Measurements from ENCODE around the gene RSPH6A.
"Not testable (repeated sequence)": the region's sequence is repeated elsewhere in the genome, so short reads cannot be mapped to it uniquely, and the experiment has no call there.

- TF ChIP-seq CTCF (conservative IDR thresholded peaks at IDR 0.05 in 1 of 2, IDR thresholded peaks at IDR 0.05 in 1 of 2; ENCODE audit: extremely low read depth in 1 of 2, insufficient read depth in 1 of 2, low read depth in 1 of 2, low read length in 2 of 2); EZH2 (IDR thresholded peaks at IDR 0.05; ENCODE audit: borderline replicate concordance, low read length): not testable (repeated sequence)
Observed at GRCh38 chr19:45799541-45799940, 15.6 kb downstream of the RSPH6A start.
